HT-29 (cell line): ENCODE results near the gene TK1. TPM values are rescaled to one million over a fixed set of nuclear protein-coding genes. Genes with fewer than 3 reads are reported as not detected.

Experiments
- DNase-seq: peaks from one replicate; pipeline ENCODE4 v3.0.0-alpha.2; 2015; ENCODE audit warnings: low spot score
- total RNA-seq: library from RNA; depleted of rRNA; stranded (reverse); fragments of >200 nt; shearing (Covaris generic); gene quantifications from 2 replicates; pipeline ENCODE4 v1.2.3, GENCODE V29; 2014

Gene TK1
- total RNA-seq, 1 experiment from 2014 or later = 379 TPM

GRCh38 chr17:78135858-78136500 lies 50.9 kb downstream of the TK1 start:
- no peak for DNase-seq

- DNase-seq = no peak
These were observed 51.9 kb downstream of the TK1 start for GRCh38 chr17:78134899-78135385.

DNA sequence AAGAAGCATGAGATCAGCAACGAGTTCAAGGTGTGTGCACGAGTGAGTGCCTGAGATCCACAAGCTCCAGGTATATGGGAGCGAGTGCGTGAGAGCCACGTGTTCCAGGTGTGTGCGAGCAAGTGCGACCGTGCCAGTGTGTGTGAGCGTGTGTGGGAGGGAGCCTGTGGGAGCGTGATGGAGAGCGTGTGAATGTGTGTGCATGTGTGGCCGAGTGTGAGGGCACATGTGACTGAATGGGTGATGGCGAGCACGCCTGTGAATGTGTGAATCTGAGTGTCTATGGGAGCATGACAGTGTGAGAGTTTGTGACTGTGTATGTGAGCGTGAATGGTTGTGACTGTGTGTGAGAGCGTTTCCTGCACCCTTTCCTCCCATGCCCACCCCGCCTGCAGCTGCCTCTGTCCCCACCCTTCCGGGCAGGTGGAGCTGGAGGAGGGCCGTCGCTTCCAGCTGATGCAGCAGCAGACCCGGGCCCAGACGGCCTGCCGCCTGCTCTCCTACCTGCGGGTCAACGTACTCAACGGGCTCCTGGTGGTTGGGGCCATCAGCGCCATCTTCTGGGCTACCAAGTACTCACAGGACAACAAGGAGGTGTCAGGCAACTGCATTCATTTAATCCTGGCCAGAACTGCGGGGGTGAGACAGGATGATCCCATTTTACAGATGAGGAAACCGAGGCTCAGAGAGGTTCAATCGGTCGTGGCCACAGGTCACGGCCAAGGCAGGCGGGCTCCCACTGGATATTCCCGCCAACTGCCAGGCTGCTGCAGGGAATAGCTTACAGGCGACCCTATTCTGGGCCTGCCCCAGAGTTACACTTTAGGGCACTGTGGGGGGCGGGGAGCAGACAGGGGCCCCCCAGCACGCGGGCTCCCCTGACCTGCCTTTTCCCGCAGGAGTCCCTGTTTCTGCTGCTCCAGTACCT lies 52.6 kb downstream of the TK1 start:
- peak; percentile 76 for DNase-seq

- no peak for DNase-seq
These were observed 53.5 kb downstream of the TK1 start for GRCh38 chr17:78133179-78133951.

GRCh38 chr17:78132767-78133178 lies 54.1 kb downstream of the TK1 start:
- no peak for DNase-seq

- peak; percentile 80 for DNase-seq
These were observed 54.7 kb downstream of the TK1 start for GRCh38 chr17:78132084-78132676.

GRCh38 chr17:78131172-78132083 lies 55.4 kb downstream of the TK1 start:
- DNase-seq = no peak

- no peak for DNase-seq
These were observed 56.3 kb downstream of the TK1 start, which contains the start of gene TMC8 for GRCh38 chr17:78130437-78131101. Gene TMC8 (plus strand): TSS chr17:78130771. CDS start chr17:78131589, 818 bp downstream.

DNA sequence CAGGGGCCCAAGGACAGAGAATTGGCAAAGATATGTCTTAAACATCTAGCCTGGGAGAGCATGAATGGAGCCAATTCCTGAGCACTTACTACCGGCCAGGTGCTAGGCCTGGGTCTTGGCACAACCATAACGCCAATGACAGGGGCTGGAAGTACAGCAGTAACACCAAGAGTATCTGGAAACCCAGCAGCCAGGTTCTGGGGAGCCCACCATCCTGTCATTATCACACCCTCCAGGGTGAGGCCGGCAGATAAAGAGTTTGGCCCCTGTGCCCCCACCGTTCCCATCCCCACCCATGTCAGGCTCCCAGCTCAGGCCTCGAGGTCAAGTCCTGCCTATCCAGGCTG lies 56.8 kb downstream of the TK1 start:
- no peak for DNase-seq

DNA sequence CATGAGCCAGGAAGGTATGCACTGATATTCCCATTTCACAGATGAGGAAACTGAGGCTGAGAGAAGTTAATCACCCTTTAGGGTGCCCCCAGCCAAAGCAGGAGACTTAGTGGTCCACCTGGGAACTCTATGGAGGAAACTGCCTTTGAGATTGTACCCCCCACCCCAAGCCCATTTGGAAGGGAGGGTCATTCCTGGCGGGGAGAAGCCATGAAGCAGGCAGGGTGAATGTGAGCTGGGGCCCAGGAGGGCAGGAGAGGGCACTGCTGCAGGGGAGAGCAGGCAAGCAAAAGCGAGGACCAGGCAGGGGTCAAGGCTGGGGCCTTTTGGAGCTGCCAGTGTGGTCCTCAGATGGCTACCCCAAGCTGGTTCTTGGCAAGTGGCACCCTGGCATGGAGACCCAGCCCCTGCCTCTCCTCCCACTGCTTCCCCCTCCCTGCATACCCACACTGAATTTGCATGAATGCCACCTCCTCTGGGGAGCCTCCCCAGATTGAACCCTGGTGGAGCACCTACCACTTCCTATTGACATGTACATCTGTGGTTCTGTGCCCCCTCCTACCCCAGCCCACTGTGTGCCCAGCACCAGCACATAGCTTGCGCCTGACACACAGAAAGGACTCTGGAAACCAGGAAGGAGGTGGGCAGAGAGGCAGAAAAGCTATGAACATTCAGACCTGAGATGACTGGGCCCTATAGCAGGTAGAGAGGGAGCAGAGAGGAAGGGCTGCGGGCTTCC lies 57.3 kb downstream of the TK1 start:
- DNase-seq = no peak

GRCh38 chr17:78128551-78129350 lies 58.1 kb downstream of the TK1 start, which contains the start of gene TMC6:
Gene TMC6 (minus strand): TSS chr17:78128755. CDS start chr17:78126832, 1,923 bp downstream.
- peak; percentile 90 for DNase-seq

DNA sequence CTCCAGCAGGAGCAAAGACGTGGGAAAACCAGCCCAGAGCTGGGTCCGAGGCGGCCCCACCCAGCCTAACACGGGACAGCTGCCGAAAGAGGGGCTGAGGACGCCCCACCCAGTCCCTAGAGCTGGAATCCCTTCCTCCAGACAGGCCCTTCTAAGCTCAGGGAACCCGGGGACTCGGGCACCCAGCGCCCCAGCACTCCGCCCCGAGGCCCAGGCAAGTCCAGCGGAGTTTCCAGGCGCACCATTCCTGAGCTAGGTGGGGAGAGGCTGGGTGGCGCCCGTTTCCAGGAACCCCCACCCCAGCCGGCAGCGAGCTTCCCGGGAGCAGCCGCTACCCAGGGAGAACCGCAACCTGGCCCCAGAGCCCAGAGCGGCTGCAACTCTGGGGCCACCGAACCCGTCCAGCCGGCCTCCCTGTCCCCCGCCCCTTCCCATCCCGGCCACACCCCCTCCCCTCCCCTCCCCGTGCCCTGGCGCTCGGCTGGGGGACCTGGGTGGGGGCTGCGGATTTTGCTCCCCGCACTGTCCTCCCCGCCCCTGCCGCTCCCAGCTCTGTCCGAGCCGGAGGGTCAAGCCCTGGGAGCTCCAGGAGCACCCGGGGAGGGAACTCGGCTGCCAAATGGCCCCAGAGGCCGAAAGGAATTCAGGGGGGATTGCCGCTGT lies 58.8 kb downstream of the TK1 start:
- peak; percentile 85 for DNase-seq

GRCh38 chr17:78127239-78127887 lies 59.5 kb downstream of the TK1 start:
- peak; percentile 54 for DNase-seq

GRCh38 chr17:78126895-78127238 lies 60.0 kb downstream of the TK1 start:
- no peak for DNase-seq

DNA sequence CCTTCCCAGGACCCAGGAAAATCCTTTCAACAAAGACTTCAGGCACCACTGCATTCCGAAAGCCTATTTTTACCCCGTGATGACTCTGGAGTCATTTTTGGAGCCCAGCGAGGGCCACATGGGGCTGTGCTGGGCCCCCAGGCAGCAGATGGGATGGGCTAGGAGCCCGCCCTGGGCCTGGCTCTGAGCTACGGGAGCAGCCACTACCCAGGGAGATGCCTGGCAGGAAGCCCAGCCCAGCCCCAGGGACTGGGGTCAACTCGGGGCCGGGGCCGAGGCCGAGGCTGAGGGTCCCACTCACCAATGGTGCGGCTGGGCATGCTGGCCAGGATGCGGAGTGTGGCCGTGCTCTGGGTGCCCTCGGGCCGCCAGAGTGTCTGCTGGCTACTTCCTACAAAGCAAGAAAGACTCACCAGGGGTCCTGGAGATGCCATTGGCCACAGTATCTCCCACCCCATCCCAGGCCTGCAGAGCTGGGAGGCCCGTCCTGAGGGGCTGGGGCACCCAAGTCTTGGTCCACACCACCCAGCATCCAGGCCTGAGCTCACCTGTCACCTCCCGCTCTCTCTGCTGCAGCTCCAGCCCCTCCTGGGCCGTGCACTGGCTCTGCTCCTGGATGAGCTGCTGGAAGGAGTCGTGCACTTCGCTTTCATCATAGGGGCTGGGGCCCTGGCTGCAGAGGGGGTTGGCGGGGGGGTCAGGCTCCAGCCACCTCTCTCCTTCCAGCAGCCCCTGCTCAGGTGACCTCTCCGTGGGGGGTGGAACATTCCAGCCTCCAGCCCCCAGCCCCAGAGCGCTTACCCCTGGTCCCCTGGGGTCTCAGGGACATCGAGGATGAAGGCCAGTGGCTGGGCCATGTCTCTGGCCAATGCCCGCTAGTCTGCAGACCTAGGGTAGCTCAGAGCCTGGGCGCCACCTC lies 60.6 kb downstream of the TK1 start:
- DNase-seq = no peak
